Measurements from ENCODE around the gene PDLIM1. TPM values are rescaled to one million over a fixed set of nuclear protein-coding genes. Genes with fewer than 3 reads are reported as not detected.

The PDLIM1 gene
- polyA plus RNA-seq, 3 donors from 2014 or later, result 38.9 to 72.9 (median 41.2) TPM

GRCh38 chr10:95306318-95306650 lies 15.5 kb upstream of the PDLIM1 start:
- Mint-ChIP-seq H3K9me3 (no peaks in the 10 kb centered on the region), H3K27ac (no peak overlapping the region), H3K4me1 (peaks cover 7 to 10% of the 10 kb centered on the region in 2 donors), H3K4me3 (no peak overlapping the region), H3K36me3 (no peaks in the 10 kb centered on the region), H3K27me3 (ENCODE audit: low read depth in 3 of 3) (peaks cover 1 to 3% (median 2%) of the 10 kb centered on the region in 3 donors)
- no peak for DNase-seq

DNA sequence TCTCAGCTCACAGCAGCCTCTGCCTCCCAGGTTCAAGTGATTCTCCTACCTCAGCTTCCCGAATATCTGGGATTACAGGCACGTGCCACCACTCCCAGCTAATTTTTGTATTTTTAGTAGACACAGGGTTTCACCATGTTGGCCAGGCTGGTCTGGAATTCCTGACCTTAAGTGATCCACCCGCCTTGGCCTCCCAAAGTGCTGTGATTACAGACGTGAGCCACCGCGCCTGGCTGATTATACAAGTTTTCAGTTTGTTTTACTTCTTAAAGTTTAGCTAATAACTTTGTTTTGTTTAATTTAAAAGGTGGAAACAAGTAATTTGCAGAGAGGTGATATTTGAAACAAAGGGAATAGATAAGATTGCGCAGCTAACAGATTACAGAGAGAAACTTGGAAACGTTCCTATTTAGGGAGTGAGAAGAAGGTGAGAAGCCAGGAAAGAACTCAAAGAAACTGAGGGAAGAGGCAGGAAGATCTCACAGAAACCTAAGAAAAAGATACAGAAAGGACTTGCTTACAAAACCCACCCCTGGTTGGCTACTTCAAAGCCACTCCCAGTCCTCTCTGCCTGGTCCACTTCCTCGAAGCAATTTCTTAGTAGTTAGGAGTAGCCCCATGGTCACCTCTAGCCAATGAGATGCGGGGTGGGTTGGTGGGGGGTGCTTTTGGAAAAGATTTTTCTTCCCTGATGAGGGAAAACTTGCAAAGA lies 15.0 kb upstream of the PDLIM1 start:
- H3K4me3 Mint-ChIP-seq, result no peak overlapping the region
- no peak for DNase-seq
- H3K27me3 Mint-ChIP-seq (ENCODE audit: low read depth in 3 of 3), result peaks cover 1 to 4% (median 2%) of the 10 kb centered on the region in 3 donors
- H3K9me3 Mint-ChIP-seq, result no peaks in the 10 kb centered on the region
- H3K27ac Mint-ChIP-seq, result no peak overlapping the region
- H3K36me3 Mint-ChIP-seq, result no peaks in the 10 kb centered on the region
- H3K4me1 Mint-ChIP-seq, result peaks cover 7 to 10% of the 10 kb centered on the region in 2 donors

DNA sequence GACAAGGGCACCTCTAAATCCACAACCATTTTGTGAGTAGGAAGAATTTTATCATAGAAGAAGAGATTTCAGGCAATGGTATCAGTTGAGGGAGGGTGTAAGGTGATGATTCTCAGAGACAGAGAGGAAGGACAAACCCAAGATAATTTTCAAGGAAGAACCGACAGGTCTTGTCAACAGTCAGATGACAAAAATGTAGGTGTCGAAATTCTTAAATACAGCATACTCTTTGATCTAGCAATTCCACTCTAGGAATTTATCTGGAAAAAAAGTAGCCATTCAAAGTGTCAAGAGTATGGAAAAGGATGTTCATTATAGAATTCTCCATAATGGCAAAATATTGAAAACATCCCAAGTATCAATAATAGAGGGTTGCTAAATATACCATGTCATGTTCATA lies 14.2 kb upstream of the PDLIM1 start:
- H3K27ac Mint-ChIP-seq, result no peak overlapping the region
- H3K4me3 Mint-ChIP-seq, result no peak overlapping the region
- no peaks in the 10 kb centered on the region for H3K9me3 Mint-ChIP-seq
- H3K36me3 Mint-ChIP-seq, result no peaks in the 10 kb centered on the region
- peaks cover 7% of the 10 kb centered on the region in 2 donors for H3K4me1 Mint-ChIP-seq
- no peak for DNase-seq
- peaks cover 0 to 4% (median 0%) of the 10 kb centered on the region in 3 donors for H3K27me3 Mint-ChIP-seq (ENCODE audit: low read depth in 3 of 3)

- Mint-ChIP-seq H3K36me3 (no peaks in the 10 kb centered on the region), H3K9me3 (no peaks in the 10 kb centered on the region), H3K27me3 (ENCODE audit: low read depth in 3 of 3) (peaks cover 0 to 4% (median 0%) of the 10 kb centered on the region in 3 donors), H3K4me1 (peaks cover 3 to 7% of the 10 kb centered on the region in 2 donors), H3K27ac (no peak overlapping the region), H3K4me3 (no peak overlapping the region)
- no peak for DNase-seq
Observed at GRCh38 chr10:95304463-95304862, 13.7 kb upstream of the PDLIM1 start.

DNA sequence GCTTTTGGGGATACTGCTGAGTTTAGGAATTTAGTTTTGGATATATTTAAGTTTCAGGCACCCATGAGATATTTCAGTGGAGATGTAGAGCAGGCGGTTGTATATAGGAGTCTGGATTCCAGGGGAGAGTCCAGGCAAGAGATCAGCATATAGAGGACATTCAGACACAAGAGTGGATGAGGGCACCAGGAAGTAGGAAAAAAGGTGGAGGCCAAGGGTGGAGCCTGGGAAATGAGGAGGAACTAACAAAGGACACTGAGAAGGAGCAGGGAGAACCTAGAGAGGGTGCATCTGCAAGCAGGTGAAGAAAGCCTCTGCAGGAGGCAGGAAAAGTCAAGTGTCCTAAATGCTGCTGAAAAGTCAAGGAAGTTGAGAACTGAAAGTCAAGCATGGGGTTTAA lies 13.1 kb upstream of the PDLIM1 start:
- H3K4me3 Mint-ChIP-seq, result no peak overlapping the region
- DNase-seq, result no peak
- no peaks in the 10 kb centered on the region for H3K9me3 Mint-ChIP-seq
- H3K27ac Mint-ChIP-seq, result no peak overlapping the region
- peaks cover 3 to 7% of the 10 kb centered on the region in 2 donors for H3K4me1 Mint-ChIP-seq
- H3K27me3 Mint-ChIP-seq (ENCODE audit: low read depth in 3 of 3), result peaks cover 0 to 4% (median 0%) of the 10 kb centered on the region in 3 donors
- H3K36me3 Mint-ChIP-seq, result no peaks in the 10 kb centered on the region

DNA sequence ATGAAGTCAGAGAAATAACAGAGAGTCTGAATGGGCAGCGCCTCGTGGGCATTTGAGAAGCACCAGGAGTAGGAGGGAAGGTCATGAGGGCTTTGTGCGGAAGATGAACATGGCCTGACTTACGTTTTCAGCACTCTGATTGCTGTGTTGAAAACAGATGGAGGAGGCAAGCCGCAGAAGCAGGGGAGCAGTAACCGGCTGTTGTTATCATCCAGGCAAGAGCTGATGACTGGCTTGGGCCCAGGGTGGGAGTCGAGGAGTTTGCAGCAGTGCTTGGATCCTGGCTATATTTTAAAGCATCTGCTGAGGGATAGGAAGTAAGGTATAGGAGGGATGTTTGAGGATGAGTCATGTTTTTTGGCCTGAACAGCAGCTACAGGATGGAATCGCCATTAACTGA lies 12.7 kb upstream of the PDLIM1 start:
- Mint-ChIP-seq H3K4me1 (peaks cover 0 to 2% of the 10 kb centered on the region in 2 donors), H3K36me3 (no peaks in the 10 kb centered on the region)

DNA sequence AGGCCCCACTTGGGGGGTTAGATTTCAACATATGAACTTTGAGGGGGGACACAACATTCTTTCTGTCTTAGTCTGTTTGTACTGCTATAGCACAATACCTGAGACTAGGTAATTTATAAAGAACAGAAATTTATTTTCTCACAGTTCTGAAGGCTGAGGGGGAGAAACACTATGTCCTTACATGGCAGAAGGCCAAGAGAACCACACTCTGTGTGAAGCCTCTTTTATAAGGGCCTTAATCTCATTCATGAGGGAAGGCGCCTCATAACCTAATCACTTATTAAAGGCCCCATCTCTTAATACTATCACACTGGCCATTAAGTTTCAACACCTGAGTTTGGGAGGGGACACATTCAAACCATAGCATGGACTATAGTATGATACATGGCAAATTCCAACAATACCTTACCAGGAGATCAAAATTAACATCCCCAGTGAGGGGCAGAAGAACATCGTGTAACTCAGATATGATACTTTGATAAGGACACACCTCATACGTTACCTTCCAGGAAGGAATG lies 9.3 kb upstream of the PDLIM1 start:
- no peaks in the 10 kb centered on the region for H3K36me3 Mint-ChIP-seq
- no peak overlapping the region for H3K4me3 Mint-ChIP-seq
- H3K4me1 Mint-ChIP-seq, result peaks cover 11% of the 10 kb centered on the region in 2 donors
- H3K9me3 Mint-ChIP-seq, result no peaks in the 10 kb centered on the region
- H3K27ac Mint-ChIP-seq, result no peak overlapping the region
- no peak for DNase-seq
- H3K27me3 Mint-ChIP-seq (ENCODE audit: low read depth in 3 of 3), result peaks cover 0 to 2% (median 0%) of the 10 kb centered on the region in 3 donors

More for the DNA sequence above, 12.7 kb upstream of the PDLIM1 start:
- Mint-ChIP-seq H3K9me3 (no peaks in the 10 kb centered on the region), H3K27me3 (ENCODE audit: low read depth in 3 of 3) (peaks cover 0 to 3% (median 0%) of the 10 kb centered on the region in 3 donors), H3K4me3 (no peak overlapping the region), H3K27ac (no peak overlapping the region)
- no peak for DNase-seq

GRCh38 chr10:95297402-95297801 lies 6.6 kb upstream of the PDLIM1 start:
- Mint-ChIP-seq H3K4me1 (peaks cover 29 to 35% of the 10 kb centered on the region in 2 donors), H3K36me3 (no peaks in the 10 kb centered on the region), H3K27me3 (ENCODE audit: low read depth in 3 of 3) (peaks cover 0 to 5% (median 0%) of the 10 kb centered on the region in 3 donors), H3K4me3 (no peak overlapping the region), H3K27ac (peak overlapping the region in 1 of 6 donors; percentile 29), H3K9me3 (no peaks in the 10 kb centered on the region)
- no peak for DNase-seq

- Mint-ChIP-seq H3K27me3 (ENCODE audit: low read depth in 3 of 3) (peaks cover 0 to 5% (median 0%) of the 10 kb centered on the region in 3 donors), H3K4me1 (peaks cover 30 to 40% of the 10 kb centered on the region in 2 donors), H3K36me3 (no peaks in the 10 kb centered on the region), H3K9me3 (no peaks in the 10 kb centered on the region), H3K27ac (peak overlapping the region in 1 of 6 donors; percentile 29), H3K4me3 (peak overlapping the region in 1 of 5 donors; percentile 19)
- DNase-seq, result no peak
Observed at GRCh38 chr10:95296764-95297163, 6.0 kb upstream of the PDLIM1 start.

GRCh38 chr10:95295031-95295755 lies 4.4 kb upstream of the PDLIM1 start:
- peak overlapping the region; percentile 86 to 93 (median 88) for H3K27ac Mint-ChIP-seq
- H3K4me1 Mint-ChIP-seq, result peaks cover 38 to 48% of the 10 kb centered on the region in 2 donors
- peak overlapping the region; percentile 77 to 87 (median 83) for H3K4me3 Mint-ChIP-seq
- H3K9me3 Mint-ChIP-seq, result no peaks in the 10 kb centered on the region
- DNase-seq, result peak; percentile 67 to 78 (median 77)
- H3K27me3 Mint-ChIP-seq (ENCODE audit: low read depth in 3 of 3), result peaks cover 0 to 8% (median 3%) of the 10 kb centered on the region in 3 donors
- no peaks in the 10 kb centered on the region for H3K36me3 Mint-ChIP-seq

DNA sequence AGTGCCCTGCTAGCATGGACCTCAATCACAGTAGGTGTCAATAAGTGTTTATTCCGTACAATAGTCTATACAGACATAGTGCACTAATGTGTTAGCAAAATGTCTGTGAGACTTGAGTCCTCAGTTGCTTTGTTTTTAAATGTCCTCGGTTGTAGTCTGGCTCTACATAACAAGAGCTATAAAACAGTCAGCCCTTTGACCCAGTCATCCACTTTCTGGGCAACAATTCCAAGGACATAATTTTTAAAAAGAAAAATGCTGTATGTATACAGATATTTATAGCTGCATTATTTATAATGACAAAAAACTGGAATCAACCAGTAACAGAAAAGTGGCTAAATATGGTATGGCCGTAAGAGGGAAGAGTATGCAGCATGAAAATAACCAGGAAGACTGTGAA lies 2.8 kb upstream of the PDLIM1 start:
- peaks cover 49 to 61% of the 10 kb centered on the region in 2 donors for H3K4me1 Mint-ChIP-seq
- H3K27me3 Mint-ChIP-seq (ENCODE audit: low read depth in 3 of 3), result peaks cover 3 to 12% (median 4%) of the 10 kb centered on the region in 3 donors
- H3K36me3 Mint-ChIP-seq, result no peaks in the 10 kb centered on the region
- DNase-seq, result no peak
- H3K9me3 Mint-ChIP-seq, result no peaks in the 10 kb centered on the region
- H3K27ac Mint-ChIP-seq, result peak overlapping the region in 5 of 6 donors; percentile 12 to 84 (median 37)
- peak overlapping the region in 2 of 5 donors; percentile 0 to 6 for H3K4me3 Mint-ChIP-seq

DNA sequence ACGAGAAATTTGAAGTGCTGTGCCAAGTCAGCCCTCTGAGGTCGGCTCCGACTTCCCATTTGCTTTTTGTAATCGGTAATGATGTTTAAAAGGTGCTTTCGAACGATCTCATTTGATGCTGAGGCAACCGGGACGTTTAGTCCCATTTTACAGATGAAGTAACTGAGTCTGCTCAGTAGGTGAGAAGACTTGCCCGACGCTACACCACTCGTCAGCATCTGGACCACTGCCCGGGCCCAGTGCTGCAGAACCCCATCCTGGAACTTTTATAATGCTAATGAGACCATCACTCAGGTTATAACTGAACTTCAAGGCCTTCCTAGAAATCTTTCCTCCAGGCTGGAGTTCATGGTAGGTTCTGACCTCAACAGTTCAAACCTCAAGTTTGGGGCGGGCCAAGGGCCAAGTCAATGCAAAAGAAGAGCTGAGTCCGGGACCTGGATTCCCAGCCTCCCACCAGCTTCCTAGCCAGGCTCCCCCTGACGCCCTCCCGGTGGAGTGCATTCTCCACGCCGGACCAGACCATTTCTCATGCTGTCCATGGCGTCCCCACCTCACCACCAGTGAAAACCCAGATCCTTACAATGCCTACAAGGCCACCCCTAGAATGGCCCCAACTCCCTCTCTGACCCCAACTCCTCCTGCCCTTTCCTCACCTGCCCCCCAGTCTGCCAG lies 699 bp upstream of the PDLIM1 start:
- Mint-ChIP-seq H3K9me3 (no peaks in the 10 kb centered on the region), H3K4me1 (peaks cover 54 to 61% of the 10 kb centered on the region in 2 donors), H3K27ac (peak overlapping the region; percentile 64 to 88 (median 78)), H3K36me3 (no peaks in the 10 kb centered on the region), H3K27me3 (ENCODE audit: low read depth in 3 of 3) (peaks cover 4 to 12% (median 5%) of the 10 kb centered on the region in 3 donors), H3K4me3 (peak overlapping the region; percentile 82 to 89 (median 85))
- DNase-seq, result no peak

GRCh38 chr10:95289921-95290421 lies 832 bp downstream of the PDLIM1 start:
- Mint-ChIP-seq H3K27ac (peak overlapping the region in 4 of 6 donors; percentile 53 to 88 (median 80)), H3K9me3 (no peaks in the 10 kb centered on the region), H3K27me3 (ENCODE audit: low read depth in 3 of 3) (peaks cover 4 to 12% (median 5%) of the 10 kb centered on the region in 3 donors), H3K36me3 (peaks cover 0 to under 1% (median 0%) of the 10 kb centered on the region in 3 donors), H3K4me3 (peak overlapping the region; percentile 87 to 92 (median 90)), H3K4me1 (peaks cover 45 to 57% of the 10 kb centered on the region in 2 donors)
- DNase-seq, result no peak

All from immature natural killer cell (primary cell).